Prostate gland (tissue), 2 donors: ENCODE data around the gene TET3.

Source experiments
- POLR2AphosphoS5 ChIP-seq: sonication (generic); formaldehyde crosslinking; IDR thresholded peaks from one replicate; pipeline ENCODE4 v1.6.1; 2017; ENCODE audit warnings: antibody characterized with exemption
- TF ChIP-seq, protein P1 (sequence below), 4 experiments: fragments of 200-600 bp in 2 of 4; fragments of 450-650 bp in 2 of 4; sonication (generic) in 2 of 4; IDR thresholded peaks; 1 replicate in 3 of 4; 2 replicates in 1 of 4; pipeline ENCODE4 v1.5.1; 2016 to 2019; ENCODE audit warnings: antibody characterized with exemption in 4 of 4, mild to moderate bottlenecking in 2 of 4, moderate library complexity in 2 of 4

DNA sequence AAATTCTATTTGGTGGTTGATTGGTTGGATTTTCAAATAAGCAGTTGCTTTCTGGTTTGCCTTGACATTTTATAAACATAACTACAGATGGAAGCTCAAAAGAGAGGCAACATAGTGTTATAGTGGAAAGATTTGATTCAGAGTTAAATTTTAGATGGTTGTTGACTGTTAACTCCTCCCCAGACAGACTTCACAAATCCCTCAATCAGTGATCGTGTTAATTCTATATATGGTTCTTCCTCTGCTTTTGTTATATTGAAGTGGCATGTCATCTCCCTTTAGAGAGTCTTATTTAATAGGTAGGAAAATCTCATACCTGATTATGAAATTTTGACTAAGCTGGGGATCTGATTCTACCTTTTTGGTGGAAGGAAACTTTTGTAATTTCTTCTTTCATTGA, 38.5 kb upstream of the TET3 start:
- TF ChIP-seq, protein P1, sequence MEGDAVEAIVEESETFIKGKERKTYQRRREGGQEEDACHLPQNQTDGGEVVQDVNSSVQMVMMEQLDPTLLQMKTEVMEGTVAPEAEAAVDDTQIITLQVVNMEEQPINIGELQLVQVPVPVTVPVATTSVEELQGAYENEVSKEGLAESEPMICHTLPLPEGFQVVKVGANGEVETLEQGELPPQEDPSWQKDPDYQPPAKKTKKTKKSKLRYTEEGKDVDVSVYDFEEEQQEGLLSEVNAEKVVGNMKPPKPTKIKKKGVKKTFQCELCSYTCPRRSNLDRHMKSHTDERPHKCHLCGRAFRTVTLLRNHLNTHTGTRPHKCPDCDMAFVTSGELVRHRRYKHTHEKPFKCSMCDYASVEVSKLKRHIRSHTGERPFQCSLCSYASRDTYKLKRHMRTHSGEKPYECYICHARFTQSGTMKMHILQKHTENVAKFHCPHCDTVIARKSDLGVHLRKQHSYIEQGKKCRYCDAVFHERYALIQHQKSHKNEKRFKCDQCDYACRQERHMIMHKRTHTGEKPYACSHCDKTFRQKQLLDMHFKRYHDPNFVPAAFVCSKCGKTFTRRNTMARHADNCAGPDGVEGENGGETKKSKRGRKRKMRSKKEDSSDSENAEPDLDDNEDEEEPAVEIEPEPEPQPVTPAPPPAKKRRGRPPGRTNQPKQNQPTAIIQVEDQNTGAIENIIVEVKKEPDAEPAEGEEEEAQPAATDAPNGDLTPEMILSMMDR (IDR thresholded peaks at IDR 0.05), result no peak
- no peak for TF ChIP-seq POLR2AphosphoS5
